Gastrocnemius medialis (tissue), 4 donors: ENCODE measurements around the gene FADS3.

Experiments
- CTCF ChIP-seq, 5 experiments: fragments of 450-650 bp in 3 of 5; fragments of 200-600 bp in 2 of 5; sonication (generic) in 2 of 5; IDR thresholded peaks in 4 of 5; conservative IDR thresholded peaks in 1 of 5; 1 replicate in 4 of 5; 2 replicates in 1 of 5; pipeline ENCODE4 v1.5.1; 2016 to 2019; ENCODE audit warnings: antibody characterized with exemption in 5 of 5, mild to moderate bottlenecking in 3 of 5, moderate library complexity in 3 of 5
- POLR2A ChIP-seq, 2 donors: fragments of 450-650 bp; IDR thresholded peaks; one replicate each; pipeline ENCODE4 v1.6.1; 2017; ENCODE audit warnings: antibody characterized with exemption in 2 of 2, mild to moderate bottlenecking in 2 of 2, moderate library complexity in 2 of 2

DNA sequence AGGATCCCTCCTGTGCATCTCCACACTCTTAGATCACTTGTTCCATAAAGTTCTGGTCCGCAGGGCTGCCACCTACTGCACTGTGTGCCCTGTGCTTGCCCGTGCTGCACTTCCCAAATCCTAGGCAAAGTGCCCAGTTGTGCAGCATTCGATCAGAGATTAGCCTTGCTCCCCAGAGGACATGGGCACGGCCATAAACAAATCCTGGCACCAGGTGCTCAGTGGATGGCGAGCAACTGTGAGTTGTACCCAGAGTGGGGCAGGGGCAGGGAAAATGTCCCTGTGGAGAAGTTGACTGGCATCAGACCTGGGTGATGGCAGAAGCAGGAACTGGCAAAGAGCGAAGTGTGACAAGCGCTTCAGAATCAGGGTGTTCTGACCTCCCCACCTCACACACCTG, 58.6 kb downstream of the FADS3 start:
- TF ChIP-seq CTCF (IDR thresholded peaks at IDR 0.05 in 4 of 5, conservative IDR thresholded peaks at IDR 0.05 in 1 of 5) (no peak), POLR2A (IDR thresholded peaks at IDR 0.05) (no peak)
